Thyroid gland (tissue), 4 donors: ENCODE data around the gene LPCAT1. TPM values are rescaled to one million over a fixed set of nuclear protein-coding genes. Genes with fewer than 3 reads are reported as not detected.

ENCODE experiments used
- DNase-seq, 2 donors: peaks; one replicate each; pipeline ENCODE4 v3.0.0-alpha.2; 2019
- H3K27ac ChIP-seq, 3 donors: fragments of 200-600 bp; sonication (generic); 1 replicate in 2 of 3; 2 replicates in 1 of 3; pipeline ENCODE4 v1.5.1; 2016 to 2019; ENCODE audit warnings: mild to moderate bottlenecking in 1 of 3, moderate library complexity in 1 of 3
- H3K27me3 ChIP-seq: fragments of 200-600 bp; sonication (generic); one replicate; pipeline ENCODE4 v1.5.1; 2019
- H3K36me3 ChIP-seq, 2 donors: fragments of 200-600 bp; sonication (generic); one replicate each; pipeline ENCODE4 v1.5.1; 2016 to 2019
- H3K4me1 ChIP-seq, 2 donors: fragments of 200-600 bp; sonication (generic); one replicate each; pipeline ENCODE4 v1.5.1; 2017 to 2019
- H3K4me3 ChIP-seq, 3 donors: fragments of 200-600 bp; sonication (generic); replicated peaks in 1 of 3; 1 replicate in 2 of 3; 2 replicates in 1 of 3; pipeline ENCODE4 v1.5.1; 2016; ENCODE audit warnings: mild to moderate bottlenecking in 1 of 3
- H3K9me3 ChIP-seq: fragments of 200-600 bp; sonication (generic); one replicate; pipeline ENCODE4 v1.5.1; 2017
- CTCF ChIP-seq, 6 experiments: fragments of 200-600 bp in 3 of 6; fragments of 450-650 bp in 3 of 6; sonication (generic) in 3 of 6; IDR thresholded peaks; one replicate each; pipeline ENCODE4 v1.5.1; 2016 to 2019; ENCODE audit warnings: antibody characterized with exemption in 6 of 6, mild to moderate bottlenecking in 2 of 6, inconsistent platforms in 1 of 6, moderate library complexity in 1 of 6
- POLR2A ChIP-seq, 2 donors: fragments of 450-650 bp; IDR thresholded peaks; one replicate each; pipeline ENCODE4 v1.6.1; 2017; ENCODE audit warnings: antibody characterized with exemption in 2 of 2, mild to moderate bottlenecking in 2 of 2, moderate library complexity in 1 of 2
- WGBS, 2 donors: methylation state at CpG; one replicate each; pipeline ENCODE4 v1.1.5; 2017; 5-methylcytosine and 5-hydroxymethylcytosine counted together
- intact Hi-C: fragments of 100-400 bp; cut with DNase I; formaldehyde crosslinking; loops from one replicate; pipeline ENCODE4 v1.15.1; 2023
- total RNA-seq, 4 donors: library from RNA; depleted of rRNA; stranded (reverse); fragments of >200 nt; gene quantifications; one replicate each; pipeline ENCODE4 v1.2.3, GENCODE V29; 2016

LPCAT1 gene
- total RNA-seq, 4 donors from 2014 or later, result 30.9 to 35.7 (median 33.3) TPM

- TF ChIP-seq CTCF (IDR thresholded peaks at IDR 0.05), result no peak
- TF ChIP-seq POLR2A (IDR thresholded peaks at IDR 0.05), result no peak
- Histone ChIP-seq H3K4me3 (no peak overlapping the region), H3K36me3 (no peaks in the 10 kb centered on the region), H3K9me3 (no peaks in the 10 kb centered on the region), H3K4me1 (no peaks in the 10 kb centered on the region), H3K27me3 (no peaks in the 10 kb centered on the region), H3K27ac (no peak overlapping the region)
- intact Hi-C loops, result no loop called here
- 95 to 97% methylated on average over 23 of the region's 25 CpGs for WGBS, 2 donors
- peak in 1 of 2 donors; percentile 1 for DNase-seq
Observed at GRCh38 chr5:1512541-1513291, 11.0 kb downstream of the LPCAT1 start.

- WGBS, 2 donors, result 81 to 95% methylated on average over 8 to 10 of the region's 21 CpGs
- peak in 1 of 2 donors; percentile 0 for DNase-seq
- H3K36me3 ChIP-seq, result no peaks in the 10 kb centered on the region
- intact Hi-C loops, result no loop called here
- no peak overlapping the region for H3K4me3 ChIP-seq
- no peaks in the 10 kb centered on the region for H3K9me3 ChIP-seq
- H3K27ac ChIP-seq, result no peak overlapping the region
- no peak for TF ChIP-seq POLR2A (IDR thresholded peaks at IDR 0.05)
- TF ChIP-seq CTCF (IDR thresholded peaks at IDR 0.05), result no peak
- H3K4me1 ChIP-seq, result no peaks in the 10 kb centered on the region
- H3K27me3 ChIP-seq, result no peaks in the 10 kb centered on the region
Observed at GRCh38 chr5:1511651-1512540, 11.9 kb downstream of the LPCAT1 start.

- Histone ChIP-seq H3K4me3 (no peak overlapping the region), H3K4me1 (no peaks in the 10 kb centered on the region), H3K27ac (no peak overlapping the region), H3K9me3 (no peaks in the 10 kb centered on the region), H3K27me3 (no peaks in the 10 kb centered on the region), H3K36me3 (no peaks in the 10 kb centered on the region)
- no peak for TF ChIP-seq CTCF (IDR thresholded peaks at IDR 0.05)
- TF ChIP-seq POLR2A (IDR thresholded peaks at IDR 0.05), result no peak
- DNase-seq, result peak in 1 of 2 donors; percentile 1
- 94 to 95% methylated on average over 13 to 20 of the region's 20 CpGs for WGBS, 2 donors
- intact Hi-C loops, result no loop called here
Observed at GRCh38 chr5:1511048-1511447, 12.7 kb downstream of the LPCAT1 start.

- TF ChIP-seq CTCF (IDR thresholded peaks at IDR 0.05), result no peak
- no peak for TF ChIP-seq POLR2A (IDR thresholded peaks at IDR 0.05)
- DNase-seq, result peak in 1 of 2 donors; percentile 1
- intact Hi-C loops, result no loop called here
- no peaks in the 10 kb centered on the region for H3K4me1 ChIP-seq
- no peaks in the 10 kb centered on the region for H3K9me3 ChIP-seq
- 90% methylated on average over 3 of the region's 11 CpGs; no CpG with 5 or more reads in 1 of the 2 donors for WGBS, 2 donors
- no peak overlapping the region for H3K4me3 ChIP-seq
- H3K27me3 ChIP-seq, result no peaks in the 10 kb centered on the region
- no peaks in the 10 kb centered on the region for H3K36me3 ChIP-seq
- no peak overlapping the region for H3K27ac ChIP-seq
Observed at GRCh38 chr5:1510631-1511030, 13.1 kb downstream of the LPCAT1 start.

- no peak for DNase-seq
- Histone ChIP-seq H3K36me3 (no peaks in the 10 kb centered on the region), H3K4me1 (no peaks in the 10 kb centered on the region), H3K9me3 (no peaks in the 10 kb centered on the region), H3K4me3 (no peak overlapping the region), H3K27me3 (no peaks in the 10 kb centered on the region), H3K27ac (no peak overlapping the region)
- no peak for TF ChIP-seq POLR2A (IDR thresholded peaks at IDR 0.05)
- no peak for TF ChIP-seq CTCF (IDR thresholded peaks at IDR 0.05)
- 93 to 95% methylated on average over 18 of the region's 18 CpGs for WGBS, 2 donors
- intact Hi-C loops, result no loop called here
Observed at GRCh38 chr5:1510151-1510561, 13.6 kb downstream of the LPCAT1 start.
